Prostate gland (tissue), 2 donors: ENCODE measurements around the gene SCN3B.

Experiments used
- CTCF ChIP-seq, 4 experiments: fragments of 200-600 bp in 2 of 4; fragments of 450-650 bp in 2 of 4; sonication (generic) in 2 of 4; IDR thresholded peaks; 1 replicate in 3 of 4; 2 replicates in 1 of 4; pipeline ENCODE4 v1.5.1; 2016 to 2019; ENCODE audit warnings: antibody characterized with exemption in 4 of 4, mild to moderate bottlenecking in 2 of 4, moderate library complexity in 2 of 4
- POLR2A ChIP-seq: fragments of 450-650 bp; IDR thresholded peaks from one replicate; pipeline ENCODE4 v1.6.1; 2016; ENCODE audit warnings: antibody characterized with exemption, mild to moderate bottlenecking
- POLR2AphosphoS5 ChIP-seq: sonication (generic); formaldehyde crosslinking; IDR thresholded peaks from one replicate; pipeline ENCODE4 v1.6.1; 2017; ENCODE audit warnings: antibody characterized with exemption

- TF ChIP-seq CTCF (IDR thresholded peaks at IDR 0.05) (no peak), POLR2AphosphoS5 (no peak), POLR2A (no peak)
Observed at GRCh38 chr11:123653827-123654565, 428 bp downstream of the SCN3B start.
